Thyroid gland (tissue), 4 donors: ENCODE results near the gene ISLR. TPM values are rescaled to one million over a fixed set of nuclear protein-coding genes. Genes with fewer than 3 reads are reported as not detected.

ENCODE experiments used
- DNase-seq, 2 donors: peaks; one replicate each; pipeline ENCODE4 v3.0.0-alpha.2; 2019
- H3K27ac ChIP-seq, 3 donors: fragments of 200-600 bp; sonication (generic); 1 replicate in 2 of 3; 2 replicates in 1 of 3; pipeline ENCODE4 v1.5.1; 2016 to 2019; ENCODE audit warnings: mild to moderate bottlenecking in 1 of 3, moderate library complexity in 1 of 3
- H3K27me3 ChIP-seq: fragments of 200-600 bp; sonication (generic); one replicate; pipeline ENCODE4 v1.5.1; 2019
- H3K36me3 ChIP-seq, 2 donors: fragments of 200-600 bp; sonication (generic); one replicate each; pipeline ENCODE4 v1.5.1; 2016 to 2019
- H3K4me1 ChIP-seq, 2 donors: fragments of 200-600 bp; sonication (generic); one replicate each; pipeline ENCODE4 v1.5.1; 2017 to 2019
- H3K4me3 ChIP-seq, 3 donors: fragments of 200-600 bp; sonication (generic); replicated peaks in 1 of 3; 1 replicate in 2 of 3; 2 replicates in 1 of 3; pipeline ENCODE4 v1.5.1; 2016; ENCODE audit warnings: mild to moderate bottlenecking in 1 of 3
- H3K9me3 ChIP-seq: fragments of 200-600 bp; sonication (generic); one replicate; pipeline ENCODE4 v1.5.1; 2017
- POLR2A ChIP-seq, 2 donors: fragments of 450-650 bp; IDR thresholded peaks; one replicate each; pipeline ENCODE4 v1.6.1; 2017; ENCODE audit warnings: antibody characterized with exemption in 2 of 2, mild to moderate bottlenecking in 2 of 2, moderate library complexity in 1 of 2
- WGBS, 2 donors: methylation state at CpG; one replicate each; pipeline ENCODE4 v1.1.5; 2017; 5-methylcytosine and 5-hydroxymethylcytosine counted together
- intact Hi-C: fragments of 100-400 bp; cut with DNase I; formaldehyde crosslinking; loops from one replicate; pipeline ENCODE4 v1.15.1; 2023
- total RNA-seq, 4 donors: library from RNA; depleted of rRNA; stranded (reverse); fragments of >200 nt; gene quantifications; one replicate each; pipeline ENCODE4 v1.2.3, GENCODE V29; 2016
- TF ChIP-seq, protein P1 (sequence below), 6 experiments: fragments of 200-600 bp in 3 of 6; fragments of 450-650 bp in 3 of 6; sonication (generic) in 3 of 6; IDR thresholded peaks; one replicate each; pipeline ENCODE4 v1.5.1; 2016 to 2019; ENCODE audit warnings: antibody characterized with exemption in 6 of 6, mild to moderate bottlenecking in 2 of 6, inconsistent platforms in 1 of 6, moderate library complexity in 1 of 6

ISLR gene
- total RNA-seq, 4 donors from 2014 or later, result 90.8 to 151 (median 97.7) TPM

DNA sequence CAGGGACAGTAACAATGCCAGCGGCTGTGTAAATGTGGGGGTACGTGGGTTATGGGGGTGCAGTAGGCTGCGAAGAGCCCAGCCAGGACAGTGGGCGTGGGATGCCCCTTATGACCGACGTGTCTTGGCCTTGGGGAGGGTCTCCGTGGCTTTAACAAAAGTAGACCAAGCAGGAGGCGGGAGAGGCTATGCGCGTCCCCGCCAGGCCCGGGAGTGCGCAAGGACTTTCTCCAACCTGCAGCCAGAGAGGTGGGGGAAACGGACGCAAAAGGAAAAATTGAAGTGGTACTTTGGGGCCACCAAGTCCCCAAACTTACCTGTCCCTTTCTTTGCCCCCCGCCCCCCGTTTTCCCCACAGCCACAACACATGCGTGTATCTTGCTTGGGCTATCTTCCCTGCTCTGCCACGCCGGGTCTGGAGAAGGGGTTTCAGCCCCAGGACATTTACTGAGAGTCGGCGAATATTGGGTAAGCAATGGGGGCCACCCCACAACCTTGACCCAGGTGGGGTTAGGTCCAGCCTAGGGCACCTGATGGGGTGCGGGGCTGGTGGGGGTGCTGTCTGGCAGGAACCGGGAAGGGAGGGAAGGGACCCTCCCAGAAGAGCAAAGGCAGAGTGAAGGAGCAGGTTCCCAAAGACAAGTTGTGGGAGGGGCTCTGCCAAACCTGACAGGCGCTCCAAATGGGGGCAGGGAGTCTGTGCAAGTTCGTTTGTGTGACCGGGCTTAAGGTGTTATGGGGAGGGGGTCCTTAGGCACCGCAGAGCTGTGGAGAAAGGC, 42.5 kb upstream of the ISLR start:
- TF ChIP-seq, protein P1, sequence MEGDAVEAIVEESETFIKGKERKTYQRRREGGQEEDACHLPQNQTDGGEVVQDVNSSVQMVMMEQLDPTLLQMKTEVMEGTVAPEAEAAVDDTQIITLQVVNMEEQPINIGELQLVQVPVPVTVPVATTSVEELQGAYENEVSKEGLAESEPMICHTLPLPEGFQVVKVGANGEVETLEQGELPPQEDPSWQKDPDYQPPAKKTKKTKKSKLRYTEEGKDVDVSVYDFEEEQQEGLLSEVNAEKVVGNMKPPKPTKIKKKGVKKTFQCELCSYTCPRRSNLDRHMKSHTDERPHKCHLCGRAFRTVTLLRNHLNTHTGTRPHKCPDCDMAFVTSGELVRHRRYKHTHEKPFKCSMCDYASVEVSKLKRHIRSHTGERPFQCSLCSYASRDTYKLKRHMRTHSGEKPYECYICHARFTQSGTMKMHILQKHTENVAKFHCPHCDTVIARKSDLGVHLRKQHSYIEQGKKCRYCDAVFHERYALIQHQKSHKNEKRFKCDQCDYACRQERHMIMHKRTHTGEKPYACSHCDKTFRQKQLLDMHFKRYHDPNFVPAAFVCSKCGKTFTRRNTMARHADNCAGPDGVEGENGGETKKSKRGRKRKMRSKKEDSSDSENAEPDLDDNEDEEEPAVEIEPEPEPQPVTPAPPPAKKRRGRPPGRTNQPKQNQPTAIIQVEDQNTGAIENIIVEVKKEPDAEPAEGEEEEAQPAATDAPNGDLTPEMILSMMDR (IDR thresholded peaks at IDR 0.05), result no peak
- no peak for TF ChIP-seq POLR2A (IDR thresholded peaks at IDR 0.05)
- Histone ChIP-seq H3K4me3 (no peak overlapping the region), H3K36me3 (no peaks in the 10 kb centered on the region), H3K27me3 (peaks cover 25% of the 10 kb centered on the region), H3K4me1 (peaks cover 3 to 47% of the 10 kb centered on the region in 2 donors), H3K27ac (no peak overlapping the region), H3K9me3 (no peaks in the 10 kb centered on the region)
- intact Hi-C loops, result no loop called here
- WGBS, 2 donors, result 18 to 24% methylated on average over 21 to 28 of the region's 28 CpGs
- no peak for DNase-seq

DNA sequence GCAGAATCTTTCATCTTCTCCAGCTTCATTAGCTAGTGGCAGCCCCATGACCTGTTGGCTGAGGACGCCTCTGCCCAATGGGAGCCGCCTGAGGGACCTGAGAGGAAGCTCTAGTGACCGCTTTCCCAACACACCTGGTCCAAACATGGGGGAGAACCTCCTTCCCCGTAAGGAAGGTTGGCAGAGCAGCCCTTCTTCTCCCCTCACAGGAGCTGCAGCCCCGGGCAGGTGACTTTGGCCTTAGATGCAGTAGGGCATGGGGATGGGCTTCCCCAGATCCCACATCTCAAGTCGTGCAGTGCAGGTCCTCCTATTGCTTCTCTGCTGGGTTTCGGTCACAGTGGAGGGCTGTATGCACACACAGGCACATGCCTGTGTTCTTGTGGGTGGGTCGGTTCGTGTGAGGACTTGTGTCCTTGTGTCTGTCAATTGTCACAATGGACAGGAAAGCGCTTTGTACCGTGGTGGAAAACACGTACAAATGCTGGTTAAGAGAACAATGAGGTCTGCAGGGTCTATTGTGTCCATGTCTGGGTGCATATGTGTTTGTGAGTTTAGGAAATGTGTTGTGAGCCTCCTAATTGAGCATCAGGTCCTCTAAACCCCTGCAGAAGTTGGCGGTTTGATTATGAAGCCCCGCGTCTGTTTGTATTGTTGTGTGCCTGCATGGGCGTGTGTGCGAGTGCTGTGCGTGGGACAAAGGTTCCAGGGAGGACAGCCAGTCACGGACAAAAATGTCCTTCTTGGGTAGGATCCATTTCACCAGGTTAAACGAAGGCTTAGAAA, 41.7 kb upstream of the ISLR start:
- Histone ChIP-seq H3K4me1 (peaks cover 5 to 50% of the 10 kb centered on the region in 2 donors), H3K9me3 (no peaks in the 10 kb centered on the region), H3K27me3 (peaks cover 25% of the 10 kb centered on the region), H3K4me3 (no peak overlapping the region), H3K27ac (no peak overlapping the region), H3K36me3 (no peaks in the 10 kb centered on the region)
- intact Hi-C loops, result no loop called here
- no peak for DNase-seq
- TF ChIP-seq POLR2A (IDR thresholded peaks at IDR 0.05), result no peak
- TF ChIP-seq, protein P1 (IDR thresholded peaks at IDR 0.05), result no peak
- 27 to 39% methylated on average over 19 of the region's 20 CpGs for WGBS, 2 donors

DNA sequence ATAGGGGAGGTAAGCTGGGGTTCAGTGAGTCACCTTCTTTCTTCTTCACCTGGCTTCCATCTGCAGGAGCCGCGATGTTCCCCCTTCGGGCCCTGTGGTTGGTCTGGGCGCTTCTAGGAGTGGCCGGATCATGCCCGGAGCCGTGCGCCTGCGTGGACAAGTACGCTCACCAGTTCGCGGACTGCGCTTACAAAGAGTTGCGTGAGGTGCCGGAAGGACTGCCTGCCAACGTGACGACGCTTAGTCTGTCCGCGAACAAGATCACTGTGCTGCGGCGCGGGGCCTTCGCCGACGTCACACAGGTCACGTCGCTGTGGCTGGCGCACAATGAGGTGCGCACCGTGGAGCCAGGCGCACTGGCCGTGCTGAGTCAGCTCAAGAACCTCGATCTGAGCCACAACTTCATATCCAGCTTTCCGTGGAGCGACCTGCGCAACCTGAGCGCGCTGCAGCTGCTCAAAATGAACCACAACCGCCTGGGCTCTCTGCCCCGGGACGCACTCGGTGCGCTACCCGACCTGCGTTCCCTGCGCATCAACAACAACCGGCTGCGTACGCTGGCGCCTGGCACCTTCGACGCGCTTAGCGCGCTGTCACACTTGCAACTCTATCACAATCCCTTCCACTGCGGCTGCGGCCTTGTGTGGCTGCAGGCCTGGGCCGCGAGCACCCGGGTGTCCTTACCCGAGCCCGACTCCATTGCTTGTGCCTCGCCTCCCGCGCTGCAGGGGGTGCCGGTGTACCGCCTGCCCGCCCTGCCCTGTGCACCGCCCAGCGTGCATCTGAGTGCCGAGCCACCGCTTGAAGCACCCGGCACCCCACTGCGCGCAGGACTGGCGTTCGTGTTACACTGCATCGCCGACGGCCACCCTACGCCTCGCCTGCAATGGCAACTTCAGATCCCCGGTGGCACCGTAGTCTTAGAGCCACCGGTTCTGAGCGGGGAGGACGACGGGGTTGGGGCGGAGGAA, 40.5 kb upstream of the ISLR start:
- no peak for TF ChIP-seq POLR2A (IDR thresholded peaks at IDR 0.05)
- Histone ChIP-seq H3K4me3 (no peak overlapping the region), H3K9me3 (no peaks in the 10 kb centered on the region), H3K27ac (no peak overlapping the region), H3K4me1 (peaks cover 5 to 54% of the 10 kb centered on the region in 2 donors), H3K36me3 (no peaks in the 10 kb centered on the region), H3K27me3 (peaks cover 23% of the 10 kb centered on the region)
- 39 to 44% methylated on average over 22 to 28 of the region's 90 CpGs for WGBS, 2 donors
- intact Hi-C loops, result no loop called here
- no peak for DNase-seq

DNA sequence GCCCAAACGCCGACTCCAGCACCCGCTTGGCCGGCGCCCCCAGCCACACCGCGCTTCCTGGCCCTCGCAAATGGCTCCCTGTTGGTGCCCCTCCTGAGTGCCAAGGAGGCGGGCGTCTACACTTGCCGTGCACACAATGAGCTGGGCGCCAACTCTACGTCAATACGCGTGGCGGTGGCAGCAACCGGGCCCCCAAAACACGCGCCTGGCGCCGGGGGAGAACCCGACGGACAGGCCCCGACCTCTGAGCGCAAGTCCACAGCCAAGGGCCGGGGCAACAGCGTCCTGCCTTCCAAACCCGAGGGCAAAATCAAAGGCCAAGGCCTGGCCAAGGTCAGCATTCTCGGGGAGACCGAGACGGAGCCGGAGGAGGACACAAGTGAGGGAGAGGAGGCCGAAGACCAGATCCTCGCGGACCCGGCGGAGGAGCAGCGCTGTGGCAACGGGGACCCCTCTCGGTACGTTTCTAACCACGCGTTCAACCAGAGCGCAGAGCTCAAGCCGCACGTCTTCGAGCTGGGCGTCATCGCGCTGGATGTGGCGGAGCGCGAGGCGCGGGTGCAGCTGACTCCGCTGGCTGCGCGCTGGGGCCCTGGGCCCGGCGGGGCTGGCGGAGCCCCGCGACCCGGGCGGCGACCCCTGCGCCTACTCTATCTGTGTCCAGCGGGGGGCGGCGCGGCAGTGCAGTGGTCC, 39.7 kb upstream of the ISLR start:
- 49% methylated on average over 23 to 45 of the region's 71 CpGs for WGBS, 2 donors
- intact Hi-C loops, result no loop called here
- TF ChIP-seq POLR2A (IDR thresholded peaks at IDR 0.05), result no peak
- TF ChIP-seq, protein P1 (IDR thresholded peaks at IDR 0.05), result no peak
- no peak for DNase-seq
- Histone ChIP-seq H3K9me3 (no peaks in the 10 kb centered on the region), H3K4me1 (peaks cover 5 to 45% of the 10 kb centered on the region in 2 donors), H3K36me3 (no peaks in the 10 kb centered on the region), H3K27me3 (peaks cover 16% of the 10 kb centered on the region), H3K4me3 (no peak overlapping the region), H3K27ac (no peak overlapping the region)
